HCT116 (cell line): ENCODE measurements around the gene UNC5C. TPM values are rescaled to one million over a fixed set of nuclear protein-coding genes. Genes with fewer than 3 reads are reported as not detected.

Source experiments
- ATAC-seq: fragments of 200-7000 bp; cut with Tn5 transposase; 2 replicates; pipeline ENCODE4 v1.9.1; 2020; ENCODE audit warnings: mild to moderate bottlenecking, moderate library complexity
- BruUV-seq: library from RNA; stranded (reverse); fragments of 400-500 nt; replicated peaks from 2 replicates; lab custom pipeline; 2021; lab: Mats Ljungman, UMichigan
- CTCF ChIA-PET: fragments of 300-600 bp; sonication (Branson Sonifier 250); formaldehyde crosslinking; loops from one replicate; lab custom pipeline; 2021; ENCODE audit warnings: antibody characterized with exemption; lab: Charles Lee
- POLR2A ChIA-PET: fragments of 300-600, 350-600 bp; sonication (Branson Sonifier 250); formaldehyde crosslinking; loops from one replicate; lab custom pipeline; 2021; ENCODE audit warnings: antibody characterized with exemption; lab: Charles Lee
- RAD21 ChIA-PET, 2 experiments: fragments of 300-600 bp; sonication (Branson Sonifier 250); formaldehyde crosslinking; loops; one replicate each; lab custom pipeline; 2023; ENCODE audit warnings: low total read pairs in 2 of 2; ENCODE audit not compliant: uncharacterized antibody in 2 of 2, unreplicated experiment in 2 of 2, low non-redundant PET in 1 of 2; lab: Charles Lee
- DNase-seq: peaks from one replicate; pipeline ENCODE4 v3.0.0-alpha.2; 2010; ENCODE audit warnings: low read depth, low spot score
- H2AFZ ChIP-seq: fragments of 200-600 bp; shearing (Covaris generic), sonication (generic); 2 replicates; pipeline ENCODE4 v1.6.1; 2017; ENCODE audit warnings: low read depth, mixed run types, mixed read lengths, antibody characterized with exemption, low read length; ENCODE audit not compliant: poor library complexity, severe bottlenecking
- H3K27ac ChIP-seq: 2 replicates; pipeline ENCODE4 v1.5.1; 2012; ENCODE audit warnings: low read depth, low read length
- H3K27me3 ChIP-seq: fragments of 200-600 bp; sonication (generic); 2 replicates; pipeline ENCODE4 v1.6.1; 2016; ENCODE audit warnings: mixed run types, low read length, mixed read lengths; ENCODE audit not compliant: insufficient read depth
- H3K36me3 ChIP-seq, 2 experiments: fragments of 200-500 bp in 1 of 2; fragments of 200-600 bp in 1 of 2; sonication (Bioruptor generic) in 1 of 2; sonication (generic) in 1 of 2; 2 replicates each; pipeline versions ENCODE4 v1.5.1 to v1.6.1; 2014 to 2016; ENCODE audit warnings: low read length in 2 of 2, inconsistent platforms in 1 of 2, mixed read lengths in 1 of 2, mixed run types in 1 of 2; ENCODE audit not compliant: insufficient read depth in 2 of 2, control insufficient read depth in 1 of 2
- H3K4me1 ChIP-seq, 2 experiments: fragments of 200-600 bp in 1 of 2; sonication (generic) in 1 of 2; 2 replicates each; pipeline versions ENCODE4 v1.5.1 to v1.6.1; 2012 to 2017; ENCODE audit warnings: low read length in 2 of 2, inconsistent platforms in 1 of 2, mild to moderate bottlenecking in 1 of 2, mixed read lengths in 1 of 2, mixed run types in 1 of 2, moderate library complexity in 1 of 2; ENCODE audit not compliant: insufficient read depth in 2 of 2, control insufficient read depth in 1 of 2
- H3K4me2 ChIP-seq: fragments of 200-600 bp; sonication (generic); 2 replicates; pipeline ENCODE4 v1.6.1; 2017; ENCODE audit warnings: mixed run types, low read length, mixed read lengths
- H3K4me3 ChIP-seq, 2 experiments: fragments of 200-600 bp in 1 of 2; sonication (generic) in 1 of 2; replicated peaks in 1 of 2; 2 replicates each; pipeline ENCODE4 v1.5.1; 2011 to 2016; ENCODE audit warnings: low read length in 2 of 2, control low read depth in 1 of 2, low read depth in 1 of 2, mild to moderate bottlenecking in 1 of 2, mixed read lengths in 1 of 2, mixed run types in 1 of 2
- H3K79me2 ChIP-seq: fragments of 200-600 bp; sonication (generic); 2 replicates; pipeline ENCODE4 v1.6.1; 2017; ENCODE audit warnings: mild to moderate bottlenecking, mixed run types, low read length, moderate library complexity, mixed read lengths; ENCODE audit not compliant: insufficient read depth
- H3K9ac ChIP-seq: fragments of 200-600 bp; sonication (generic); 2 replicates; pipeline ENCODE4 v1.6.1; 2016; ENCODE audit warnings: low read length, mixed read lengths
- H3K9me2 ChIP-seq: fragments of 200-600 bp; sonication (generic), shearing (Covaris generic); 2 replicates; pipeline ENCODE4 v1.6.1; 2017; ENCODE audit warnings: mixed run types, mild to moderate bottlenecking, moderate library complexity; ENCODE audit not compliant: insufficient read depth
- H3K9me3 ChIP-seq, 2 experiments: fragments of 200-500 bp in 1 of 2; fragments of 200-600 bp in 1 of 2; sonication (Bioruptor generic) in 1 of 2; sonication (generic) in 1 of 2; 2 replicates each; pipeline ENCODE4 v1.6.1; 2014 to 2017; ENCODE audit warnings: low read length in 2 of 2, mixed read lengths in 2 of 2, inconsistent platforms in 1 of 2, low read depth in 1 of 2, mild to moderate bottlenecking in 1 of 2, mixed run types in 1 of 2, moderate library complexity in 1 of 2; ENCODE audit not compliant: control insufficient read depth in 1 of 2, insufficient read depth in 1 of 2
- H4K20me1 ChIP-seq: fragments of 200-600 bp; sonication (generic), shearing (Covaris generic); 2 replicates; pipeline ENCODE4 v1.6.1; 2017; ENCODE audit warnings: mixed run types, mild to moderate bottlenecking, moderate library complexity; ENCODE audit not compliant: insufficient read depth
- CBX3 ChIP-seq: IDR thresholded peaks from 2 replicates; pipeline ENCODE4 v1.6.1; 2012; ENCODE audit warnings: low read depth
- EGR1 ChIP-seq: IDR thresholded peaks from 2 replicates; pipeline ENCODE4 v1.6.1; 2012; ENCODE audit warnings: low read depth
- ELF1 ChIP-seq: IDR thresholded peaks from 2 replicates; pipeline ENCODE4 v1.6.1; 2012; ENCODE audit warnings: low read depth, borderline replicate concordance
- EZH2 ChIP-seq: fragments of 200-600 bp; sonication (generic); IDR thresholded peaks from 2 replicates; pipeline ENCODE4 v1.6.1; 2017; ENCODE audit warnings: antibody characterized with exemption, mixed run types
- EZH2phosphoT487 ChIP-seq: fragments of 200-600 bp; IDR thresholded peaks from 2 replicates; pipeline ENCODE4 v1.6.1; 2018; ENCODE audit warnings: antibody characterized with exemption, borderline replicate concordance
- JUND ChIP-seq: IDR thresholded peaks from 2 replicates; pipeline ENCODE4 v1.6.1; 2012
- MAX ChIP-seq: IDR thresholded peaks from 2 replicates; pipeline ENCODE4 v1.6.1; 2012
- POLR2A ChIP-seq: IDR thresholded peaks from 2 replicates; pipeline ENCODE4 v1.7.0; 2011; ENCODE audit warnings: borderline replicate concordance; ENCODE audit not compliant: insufficient read depth, insufficient read length; ENCODE audit errors: extremely low read depth
- POLR2AphosphoS5 ChIP-seq: IDR thresholded peaks from 2 replicates; pipeline ENCODE4 v1.6.1; 2011; ENCODE audit warnings: mild to moderate bottlenecking, low read depth, low read length, moderate library complexity
- RAD21 ChIP-seq: IDR thresholded peaks from 2 replicates; pipeline ENCODE4 v1.6.1; 2012; ENCODE audit warnings: low read depth, mild to moderate bottlenecking
- SIN3A ChIP-seq: IDR thresholded peaks from 2 replicates; pipeline ENCODE4 v1.6.1; 2012; ENCODE audit warnings: low read depth
- SP1 ChIP-seq: IDR thresholded peaks from 2 replicates; pipeline ENCODE4 v1.6.1; 2012; ENCODE audit warnings: low read depth
- TCF7L2 ChIP-seq: IDR thresholded peaks from 2 replicates; pipeline ENCODE4 v1.7.0; 2011; ENCODE audit warnings: borderline replicate concordance, inconsistent platforms; ENCODE audit not compliant: insufficient read depth, insufficient read length; ENCODE audit errors: extremely low read depth
- YY1 ChIP-seq: IDR thresholded peaks from 2 replicates; pipeline ENCODE4 v1.6.1; 2011; ENCODE audit warnings: low read length, low read depth, moderate library complexity, mild to moderate bottlenecking; ENCODE audit not compliant: insufficient replicate concordance; ENCODE audit errors: extremely low read depth
- ZNF274 ChIP-seq: fragments of 200-500 bp; sonication (Bioruptor generic); IDR thresholded peaks from 2 replicates; pipeline ENCODE4 v1.6.1; 2014; ENCODE audit warnings: mild to moderate bottlenecking, low read depth, low read length, inconsistent platforms
- intact Hi-C: fragments of 100-400 bp; cut with micrococcal nuclease; formaldehyde crosslinking; loops from 2 replicates; pipeline ENCODE4 v1.10.0; 2022
- total RNA-seq: library from RNA; stranded (reverse); gene quantifications from one replicate; pipeline ENCODE4 v1.2.1, GENCODE V29; 2021; ENCODE audit not compliant: unreplicated experiment
- TF ChIP-seq, protein P1 (sequence below): IDR thresholded peaks from 2 replicates; pipeline ENCODE4 v1.6.1; 2012; ENCODE audit warnings: low read depth
- TF ChIP-seq, protein P2 (sequence below): IDR thresholded peaks from 2 replicates; pipeline ENCODE4 v1.6.1; 2012
- TF ChIP-seq, protein P3 (sequence below): IDR thresholded peaks from 2 replicates; pipeline ENCODE4 v1.6.1; 2011; ENCODE audit warnings: mild to moderate bottlenecking, low read length, moderate library complexity; ENCODE audit not compliant: insufficient replicate concordance; ENCODE audit errors: extremely low read depth

The UNC5C gene
- total RNA-seq, 1 experiment from 2014 or later = not detected

- no peak for DNase-seq
- no peak for TF ChIP-seq EZH2phosphoT487
- no peak for TF ChIP-seq POLR2AphosphoS5
- no peak for TF ChIP-seq SP1
- no peak for TF ChIP-seq YY1
- no peak for TF ChIP-seq ZNF274
- TF ChIP-seq RAD21 = no peak
- TF ChIP-seq ELF1 = no peak
- TF ChIP-seq, protein P1, sequence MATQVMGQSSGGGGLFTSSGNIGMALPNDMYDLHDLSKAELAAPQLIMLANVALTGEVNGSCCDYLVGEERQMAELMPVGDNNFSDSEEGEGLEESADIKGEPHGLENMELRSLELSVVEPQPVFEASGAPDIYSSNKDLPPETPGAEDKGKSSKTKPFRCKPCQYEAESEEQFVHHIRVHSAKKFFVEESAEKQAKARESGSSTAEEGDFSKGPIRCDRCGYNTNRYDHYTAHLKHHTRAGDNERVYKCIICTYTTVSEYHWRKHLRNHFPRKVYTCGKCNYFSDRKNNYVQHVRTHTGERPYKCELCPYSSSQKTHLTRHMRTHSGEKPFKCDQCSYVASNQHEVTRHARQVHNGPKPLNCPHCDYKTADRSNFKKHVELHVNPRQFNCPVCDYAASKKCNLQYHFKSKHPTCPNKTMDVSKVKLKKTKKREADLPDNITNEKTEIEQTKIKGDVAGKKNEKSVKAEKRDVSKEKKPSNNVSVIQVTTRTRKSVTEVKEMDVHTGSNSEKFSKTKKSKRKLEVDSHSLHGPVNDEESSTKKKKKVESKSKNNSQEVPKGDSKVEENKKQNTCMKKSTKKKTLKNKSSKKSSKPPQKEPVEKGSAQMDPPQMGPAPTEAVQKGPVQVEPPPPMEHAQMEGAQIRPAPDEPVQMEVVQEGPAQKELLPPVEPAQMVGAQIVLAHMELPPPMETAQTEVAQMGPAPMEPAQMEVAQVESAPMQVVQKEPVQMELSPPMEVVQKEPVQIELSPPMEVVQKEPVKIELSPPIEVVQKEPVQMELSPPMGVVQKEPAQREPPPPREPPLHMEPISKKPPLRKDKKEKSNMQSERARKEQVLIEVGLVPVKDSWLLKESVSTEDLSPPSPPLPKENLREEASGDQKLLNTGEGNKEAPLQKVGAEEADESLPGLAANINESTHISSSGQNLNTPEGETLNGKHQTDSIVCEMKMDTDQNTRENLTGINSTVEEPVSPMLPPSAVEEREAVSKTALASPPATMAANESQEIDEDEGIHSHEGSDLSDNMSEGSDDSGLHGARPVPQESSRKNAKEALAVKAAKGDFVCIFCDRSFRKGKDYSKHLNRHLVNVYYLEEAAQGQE = no peak
- TF ChIP-seq SIN3A = no peak
- no peak for TF ChIP-seq EGR1
- TF ChIP-seq JUND = no peak
- TF ChIP-seq, protein P2, sequence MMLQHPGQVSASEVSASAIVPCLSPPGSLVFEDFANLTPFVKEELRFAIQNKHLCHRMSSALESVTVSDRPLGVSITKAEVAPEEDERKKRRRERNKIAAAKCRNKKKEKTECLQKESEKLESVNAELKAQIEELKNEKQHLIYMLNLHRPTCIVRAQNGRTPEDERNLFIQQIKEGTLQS = no peak
- no peak for TF ChIP-seq POLR2A
- no peak for TF ChIP-seq MAX
- TF ChIP-seq, protein P3, sequence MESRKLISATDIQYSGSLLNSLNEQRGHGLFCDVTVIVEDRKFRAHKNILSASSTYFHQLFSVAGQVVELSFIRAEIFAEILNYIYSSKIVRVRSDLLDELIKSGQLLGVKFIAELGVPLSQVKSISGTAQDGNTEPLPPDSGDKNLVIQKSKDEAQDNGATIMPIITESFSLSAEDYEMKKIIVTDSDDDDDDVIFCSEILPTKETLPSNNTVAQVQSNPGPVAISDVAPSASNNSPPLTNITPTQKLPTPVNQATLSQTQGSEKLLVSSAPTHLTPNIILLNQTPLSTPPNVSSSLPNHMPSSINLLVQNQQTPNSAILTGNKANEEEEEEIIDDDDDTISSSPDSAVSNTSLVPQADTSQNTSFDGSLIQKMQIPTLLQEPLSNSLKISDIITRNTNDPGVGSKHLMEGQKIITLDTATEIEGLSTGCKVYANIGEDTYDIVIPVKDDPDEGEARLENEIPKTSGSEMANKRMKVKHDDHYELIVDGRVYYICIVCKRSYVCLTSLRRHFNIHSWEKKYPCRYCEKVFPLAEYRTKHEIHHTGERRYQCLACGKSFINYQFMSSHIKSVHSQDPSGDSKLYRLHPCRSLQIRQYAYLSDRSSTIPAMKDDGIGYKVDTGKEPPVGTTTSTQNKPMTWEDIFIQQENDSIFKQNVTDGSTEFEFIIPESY = no peak
- no peak for TF ChIP-seq EZH2
- no peak for TF ChIP-seq TCF7L2
- TF ChIP-seq CBX3 = no peak
- TF ChIP-seq, all 23 proteins: peak for 0
- POLR2A ChIA-PET = no interaction called here
- Histone ChIP-seq H3K27me3 (no peaks in the 10 kb centered on the region), H3K9ac (no peak overlapping the region), H3K79me2 (no peaks in the 10 kb centered on the region), H3K9me2 (no peaks in the 10 kb centered on the region), H3K4me3 (no peak overlapping the region), H2AFZ (no peak overlapping the region), H3K4me2 (no peak overlapping the region), H3K4me1 (peaks cover 3 to 12% of the 10 kb centered on the region in 2 experiments; a peak in 2 of 4 replicates), H3K36me3 (no peaks in the 10 kb centered on the region), H3K9me3 (no peaks in the 10 kb centered on the region), H4K20me1 (no peaks in the 10 kb centered on the region), H3K27ac (no peak overlapping the region)
- no peak for ATAC-seq
- BruUV-seq = no TSS peak
- intact Hi-C loops = no loop called here
- RAD21 ChIA-PET = no interaction called here
- CTCF ChIA-PET = no interaction called here
These were observed 138.3 kb downstream of the UNC5C start for GRCh38 chr4:95410387-95410977.
